ENCODE measurements around the gene RPL26.

DNA sequence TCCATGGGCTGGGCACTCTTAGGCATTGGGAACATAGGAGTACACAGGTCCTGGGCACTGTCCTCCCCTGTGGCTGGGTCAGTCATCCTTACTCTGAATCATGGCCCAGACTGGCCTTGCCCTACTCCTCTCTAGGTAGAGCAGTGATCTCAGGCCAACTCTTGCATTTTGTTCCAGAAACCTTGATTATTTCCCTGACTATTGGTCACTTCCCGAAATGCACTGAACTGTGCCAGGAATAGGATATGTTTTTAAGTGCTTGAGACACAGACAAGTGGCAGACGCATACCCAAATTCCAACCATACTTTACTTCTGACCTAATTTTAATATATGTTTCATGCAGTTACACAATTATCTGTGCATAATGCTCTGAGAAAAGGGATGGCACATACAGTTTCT is 16.8 kb downstream of the RPL26 start:
- TF ChIP-seq, protein P1, sequence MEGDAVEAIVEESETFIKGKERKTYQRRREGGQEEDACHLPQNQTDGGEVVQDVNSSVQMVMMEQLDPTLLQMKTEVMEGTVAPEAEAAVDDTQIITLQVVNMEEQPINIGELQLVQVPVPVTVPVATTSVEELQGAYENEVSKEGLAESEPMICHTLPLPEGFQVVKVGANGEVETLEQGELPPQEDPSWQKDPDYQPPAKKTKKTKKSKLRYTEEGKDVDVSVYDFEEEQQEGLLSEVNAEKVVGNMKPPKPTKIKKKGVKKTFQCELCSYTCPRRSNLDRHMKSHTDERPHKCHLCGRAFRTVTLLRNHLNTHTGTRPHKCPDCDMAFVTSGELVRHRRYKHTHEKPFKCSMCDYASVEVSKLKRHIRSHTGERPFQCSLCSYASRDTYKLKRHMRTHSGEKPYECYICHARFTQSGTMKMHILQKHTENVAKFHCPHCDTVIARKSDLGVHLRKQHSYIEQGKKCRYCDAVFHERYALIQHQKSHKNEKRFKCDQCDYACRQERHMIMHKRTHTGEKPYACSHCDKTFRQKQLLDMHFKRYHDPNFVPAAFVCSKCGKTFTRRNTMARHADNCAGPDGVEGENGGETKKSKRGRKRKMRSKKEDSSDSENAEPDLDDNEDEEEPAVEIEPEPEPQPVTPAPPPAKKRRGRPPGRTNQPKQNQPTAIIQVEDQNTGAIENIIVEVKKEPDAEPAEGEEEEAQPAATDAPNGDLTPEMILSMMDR (IDR thresholded peaks at IDR 0.05; ENCODE audit: low read depth, low read length) = no peak
- no peak for TF ChIP-seq EZH2phosphoT487 (IDR thresholded peaks at IDR 0.05; ENCODE audit: low read depth)

All from OCI-LY3 (cell line).